NCI-H1092 (cell line): ENCODE results near the gene MAPK6.
"Not testable (repeated sequence)": the region's sequence is repeated elsewhere in the genome, so short reads cannot be mapped to it uniquely, and the experiment has no call there.

ENCODE experiments used
- DNase-seq: peaks from one replicate; lab custom pipeline; 2025; lab: John Stamatoyannopoulos, UW

The MAPK6 gene

DNA sequence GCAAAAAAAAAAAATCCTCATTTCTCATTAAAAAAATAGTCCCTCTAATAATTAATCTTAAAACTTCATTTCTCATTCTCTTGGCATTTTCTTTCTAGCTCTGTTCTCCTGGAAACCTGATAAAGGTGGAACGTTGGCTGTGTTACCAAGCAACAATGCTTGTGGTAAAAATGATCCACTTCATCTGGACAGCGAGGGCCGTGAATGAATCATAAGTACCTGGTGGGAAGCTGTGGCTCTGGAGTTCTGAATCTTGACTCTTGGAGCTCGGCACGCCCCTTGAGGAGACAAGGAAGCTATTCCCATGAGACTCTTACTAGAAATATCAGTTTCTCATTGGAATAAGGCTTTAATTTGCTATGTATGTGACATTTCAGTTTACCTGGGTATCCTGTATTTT lies 61.0 kb downstream of the MAPK6 start:
- no peak for DNase-seq

DNA sequence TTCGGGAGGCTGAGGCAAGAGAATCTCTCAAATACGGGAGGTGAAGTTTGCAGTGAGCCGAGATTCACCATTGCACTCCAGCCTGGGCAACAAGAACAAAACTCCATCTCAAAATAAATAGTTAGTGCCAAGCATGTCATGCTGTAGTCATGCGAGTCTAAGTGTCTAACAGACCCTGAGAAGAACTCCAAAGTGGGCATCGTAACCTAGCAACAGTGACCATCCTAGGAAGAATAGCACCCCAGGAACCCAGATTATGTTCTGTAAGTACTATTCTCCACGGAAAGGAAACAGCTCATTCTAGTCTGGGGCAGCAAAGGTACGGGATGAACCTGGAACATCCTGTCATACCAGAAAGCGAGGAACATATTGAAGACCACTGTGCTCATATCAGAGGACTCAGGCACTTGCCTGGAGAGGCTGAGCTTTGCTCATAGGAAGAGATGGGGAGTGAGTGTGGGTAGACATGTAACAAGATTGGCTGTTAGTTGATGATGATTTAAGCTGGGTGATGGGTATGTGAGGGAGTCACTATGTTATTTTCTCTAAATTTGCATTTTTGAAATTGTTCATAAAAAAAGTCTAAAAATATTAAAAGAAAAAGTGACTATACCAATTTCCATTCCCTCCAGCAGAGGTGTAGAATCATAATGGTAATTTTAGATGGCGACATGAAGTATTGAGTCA lies 61.8 kb downstream of the MAPK6 start:
- no peak for DNase-seq

DNA sequence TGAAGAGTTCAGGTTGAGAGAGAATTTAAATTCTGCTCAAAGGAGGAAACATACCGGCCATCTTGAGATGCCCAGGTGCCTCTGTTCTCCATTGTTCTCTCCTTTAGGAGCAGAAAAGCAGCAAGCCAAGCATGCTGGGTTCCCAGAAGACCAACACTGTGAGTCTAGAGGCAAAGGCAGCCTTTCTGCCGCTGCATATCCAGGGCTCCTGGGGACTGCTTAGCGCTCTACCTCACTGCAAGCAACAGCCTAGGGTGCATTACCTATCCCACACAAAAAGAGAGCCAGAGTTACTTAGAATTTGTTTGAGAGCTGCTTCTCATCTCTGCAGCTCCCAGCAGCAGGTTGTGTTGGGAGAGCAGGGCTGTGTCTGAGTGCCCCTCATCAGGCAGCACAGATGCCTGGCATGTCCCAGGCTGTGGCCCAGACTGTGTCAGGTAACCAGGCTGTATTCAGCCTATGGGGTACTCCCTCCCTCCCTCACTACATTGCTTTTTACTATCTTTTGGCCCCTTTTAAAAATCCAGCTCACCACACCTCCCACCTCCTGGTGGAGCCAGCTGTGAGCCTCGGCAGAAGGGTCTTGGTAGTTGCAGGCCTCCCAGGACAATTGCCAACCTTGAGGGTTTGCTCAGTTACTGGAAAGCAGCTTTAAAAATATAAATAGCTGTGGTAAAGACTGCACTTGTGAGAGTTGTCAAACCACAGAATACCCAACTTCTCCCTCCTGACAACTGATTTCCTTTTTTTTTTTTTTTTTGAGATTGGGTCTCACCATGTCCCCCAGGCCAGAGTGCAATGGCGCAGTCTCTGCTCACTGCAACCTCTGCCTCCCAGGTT lies 63.4 kb downstream of the MAPK6 start:
- no peak for DNase-seq

DNA sequence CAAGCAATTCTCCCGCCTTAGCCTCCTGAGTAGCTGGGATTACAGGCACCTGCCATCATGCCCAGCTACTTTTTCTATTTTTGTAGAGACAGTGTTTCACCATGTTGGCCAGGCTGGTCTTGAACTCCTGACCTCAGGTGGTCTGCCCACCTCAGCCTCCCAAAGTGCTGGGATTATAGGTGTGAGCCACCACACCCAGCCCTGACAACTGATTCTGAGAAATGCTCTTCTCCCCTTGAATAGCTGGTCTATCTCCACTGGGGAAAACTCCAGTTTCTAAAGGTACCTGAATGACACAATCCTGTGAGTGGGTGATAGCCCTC lies 64.0 kb downstream of the MAPK6 start:
- not testable (repeated sequence) for DNase-seq

DNA sequence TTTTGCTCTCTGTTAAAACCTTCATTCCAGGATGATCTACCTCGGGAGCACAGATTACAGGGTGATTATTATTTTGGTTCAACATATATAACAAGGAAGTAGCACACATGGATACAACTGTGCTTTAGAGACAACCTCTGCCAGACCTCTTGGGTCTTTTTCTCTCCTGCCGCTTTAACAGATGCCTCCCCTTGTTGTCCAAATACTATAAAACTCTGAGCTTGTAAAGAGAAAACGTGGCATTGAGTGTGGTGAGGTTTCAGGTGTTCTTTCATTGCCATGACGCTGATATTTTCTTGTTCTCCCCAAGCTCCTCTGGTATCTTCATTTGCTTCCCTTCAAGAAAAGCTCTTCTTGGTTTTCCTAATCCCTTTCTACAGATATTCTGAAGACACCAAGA lies 64.6 kb downstream of the MAPK6 start:
- DNase-seq: no peak

DNA sequence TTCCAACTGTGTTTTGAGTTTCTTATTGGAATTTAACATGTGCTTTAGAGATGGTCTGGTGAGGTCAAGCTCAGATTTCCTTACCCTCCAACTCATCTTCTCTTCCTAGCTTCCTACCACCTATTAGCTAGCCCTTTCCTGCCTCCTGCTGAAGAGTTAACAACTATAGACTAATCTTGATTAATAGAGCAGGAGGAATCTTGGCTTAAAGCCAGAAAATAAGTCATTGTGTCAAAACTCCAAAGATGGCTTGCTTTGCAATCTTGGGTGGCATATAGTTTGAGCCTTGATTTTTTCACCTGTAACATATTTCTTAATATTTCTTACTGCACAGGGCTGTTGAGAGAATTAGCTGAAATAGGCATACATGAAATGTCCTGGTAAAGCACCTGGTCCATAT lies 66.3 kb downstream of the MAPK6 start:
- DNase-seq: no peak

DNA sequence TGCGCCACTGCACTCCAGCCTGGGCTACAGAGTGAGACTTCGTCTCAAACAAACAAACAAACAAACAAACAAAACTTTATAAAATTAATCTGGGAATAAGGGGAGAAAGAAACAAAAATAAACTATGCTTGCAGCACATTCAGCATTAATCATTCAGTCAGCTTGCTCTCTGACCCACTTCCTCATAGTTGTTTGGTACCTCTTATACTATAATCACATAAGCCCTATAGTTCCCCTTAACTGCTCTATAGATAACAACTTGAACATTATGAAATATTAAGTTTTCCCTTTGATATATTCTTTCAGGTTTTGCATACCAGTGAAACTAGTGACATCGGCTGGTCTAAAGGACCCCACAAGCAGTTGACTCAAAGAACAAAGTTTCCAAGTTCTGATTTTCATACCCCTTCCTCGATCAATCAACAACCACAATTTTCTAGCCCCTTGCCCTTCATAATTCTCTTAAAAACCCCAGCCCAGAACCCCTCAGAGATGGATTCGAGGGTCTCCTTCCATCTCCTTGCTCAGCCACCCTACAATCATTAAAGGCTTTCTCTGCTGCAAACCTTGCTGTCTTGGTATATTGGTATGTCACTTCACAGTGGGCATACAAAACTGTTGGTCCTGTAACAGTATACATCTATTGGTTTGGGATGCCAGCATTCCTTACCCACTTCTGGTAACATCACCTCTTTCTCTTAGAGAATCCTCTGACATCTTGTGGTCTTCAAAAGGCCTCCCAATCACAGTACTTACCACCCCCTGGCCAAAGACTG lies 67.2 kb downstream of the MAPK6 start:
- no peak for DNase-seq

DNA sequence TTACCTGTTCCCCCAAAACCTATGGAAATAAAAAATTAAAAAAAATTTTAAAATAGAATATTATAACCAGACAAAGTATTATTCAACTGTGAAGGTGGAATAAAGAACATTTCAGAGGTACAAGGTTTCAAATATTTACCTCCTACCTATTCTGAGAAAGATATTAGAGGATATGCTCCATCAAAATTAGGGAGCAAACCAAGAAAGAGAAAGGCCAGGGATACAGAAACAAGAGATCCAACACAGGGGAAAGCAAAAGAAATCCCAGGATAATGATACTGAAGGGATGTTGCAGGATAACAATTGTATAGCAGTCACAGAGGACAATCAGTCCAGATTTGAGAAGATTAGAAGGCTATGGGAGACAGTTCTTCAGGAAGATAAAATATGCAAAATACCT lies 71.2 kb downstream of the MAPK6 start:
- DNase-seq: no peak

DNA sequence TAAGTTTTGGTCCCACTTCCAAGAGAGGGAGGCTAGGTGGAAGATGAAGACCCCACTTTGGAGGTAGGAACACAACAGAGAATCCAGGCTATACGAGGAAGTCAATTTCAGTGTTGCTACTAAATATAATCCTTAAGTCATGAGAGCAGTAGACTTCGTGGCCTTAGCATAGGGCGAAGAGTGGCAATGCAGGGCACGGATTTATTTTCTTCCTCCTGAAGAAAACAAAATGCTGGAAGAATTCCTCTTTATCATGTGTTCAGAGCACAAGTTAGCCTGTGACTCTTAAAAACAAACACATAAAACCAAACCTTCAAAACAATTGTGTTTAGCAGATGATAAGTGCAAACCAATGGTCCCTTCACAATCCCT lies 74.1 kb downstream of the MAPK6 start:
- no peak for DNase-seq

DNA sequence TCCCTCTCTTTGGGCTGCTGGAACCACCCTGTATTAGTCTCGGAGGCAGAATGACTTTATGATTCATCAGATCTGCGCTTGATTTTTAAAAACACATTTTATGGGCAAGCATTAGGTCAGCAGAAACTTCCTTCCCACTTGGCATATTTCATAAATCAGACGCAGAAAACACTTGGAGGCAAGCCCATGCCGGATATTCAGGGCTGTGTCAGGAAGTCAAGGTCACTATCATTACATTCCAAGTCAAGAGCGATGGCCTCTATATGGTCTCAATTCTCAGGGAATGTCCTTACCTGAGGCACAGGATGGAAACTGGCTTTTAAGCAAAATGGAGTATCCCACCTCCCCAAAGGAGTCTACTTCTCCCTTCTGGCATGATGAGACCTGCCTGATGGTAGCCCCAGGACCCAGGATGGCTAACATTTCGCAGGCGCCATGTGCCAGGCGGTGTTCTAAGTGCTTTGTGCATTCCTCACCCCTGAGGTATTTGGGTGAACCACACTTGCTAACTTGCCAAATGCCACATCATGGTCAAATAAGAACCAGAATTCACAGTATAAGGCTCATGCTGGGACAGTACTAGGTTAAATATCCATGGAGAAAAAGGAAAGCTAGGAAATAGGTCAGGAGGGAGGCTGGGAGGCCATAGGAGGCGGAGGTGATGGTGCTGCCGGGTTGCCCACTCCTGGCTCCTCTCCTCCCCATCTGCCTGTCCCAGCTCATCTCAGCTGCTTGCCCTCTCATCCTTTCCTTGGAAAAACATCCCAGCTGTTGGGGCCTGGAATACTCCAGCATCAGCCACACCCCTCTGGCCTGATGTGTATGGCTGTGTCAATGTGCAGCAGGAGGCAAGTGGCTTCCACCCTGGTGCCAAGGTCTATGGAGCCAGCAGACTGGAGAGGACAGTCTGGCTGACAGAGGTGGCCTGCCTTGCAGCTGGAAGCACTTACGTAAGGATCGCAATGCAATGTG lies 74.8 kb downstream of the MAPK6 start:
- no peak for DNase-seq

DNA sequence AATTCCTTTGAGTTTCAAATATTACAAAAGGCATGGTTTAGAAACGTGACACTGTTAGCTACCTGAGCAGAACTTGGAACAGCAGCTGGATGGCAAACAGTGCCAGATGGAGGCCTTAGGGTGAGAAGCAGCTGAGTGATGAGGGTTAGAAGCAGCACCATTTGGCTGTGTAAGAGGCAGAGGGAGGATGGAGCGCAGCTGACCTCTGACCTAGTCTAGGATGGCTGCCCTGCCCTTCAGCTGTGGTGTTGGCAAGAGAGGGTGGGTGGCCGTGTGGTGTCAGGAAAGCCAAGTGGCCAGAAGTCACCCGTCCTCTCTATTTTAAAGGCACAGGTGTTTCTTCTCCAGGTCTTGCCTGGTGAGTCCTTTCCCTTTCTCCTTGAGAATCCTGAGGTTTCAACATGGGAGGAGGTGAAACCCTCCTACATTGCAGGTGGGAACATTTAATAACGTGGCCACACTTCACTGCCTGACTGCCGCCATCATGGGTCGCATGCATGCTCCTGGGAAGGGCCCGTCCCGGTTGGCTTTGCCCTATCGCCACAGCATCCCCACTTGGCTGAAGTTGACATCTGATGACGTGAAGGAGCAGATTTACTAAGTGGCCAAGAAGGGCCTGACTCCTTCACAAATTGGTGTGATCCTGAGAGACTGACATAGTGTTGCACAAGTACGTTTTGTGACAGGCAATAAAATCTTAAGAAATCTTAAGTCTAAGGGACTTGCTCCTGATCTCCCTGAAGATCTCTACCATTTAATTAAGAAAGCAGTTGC lies 76.0 kb downstream of the MAPK6 start:
- no peak for DNase-seq

DNA sequence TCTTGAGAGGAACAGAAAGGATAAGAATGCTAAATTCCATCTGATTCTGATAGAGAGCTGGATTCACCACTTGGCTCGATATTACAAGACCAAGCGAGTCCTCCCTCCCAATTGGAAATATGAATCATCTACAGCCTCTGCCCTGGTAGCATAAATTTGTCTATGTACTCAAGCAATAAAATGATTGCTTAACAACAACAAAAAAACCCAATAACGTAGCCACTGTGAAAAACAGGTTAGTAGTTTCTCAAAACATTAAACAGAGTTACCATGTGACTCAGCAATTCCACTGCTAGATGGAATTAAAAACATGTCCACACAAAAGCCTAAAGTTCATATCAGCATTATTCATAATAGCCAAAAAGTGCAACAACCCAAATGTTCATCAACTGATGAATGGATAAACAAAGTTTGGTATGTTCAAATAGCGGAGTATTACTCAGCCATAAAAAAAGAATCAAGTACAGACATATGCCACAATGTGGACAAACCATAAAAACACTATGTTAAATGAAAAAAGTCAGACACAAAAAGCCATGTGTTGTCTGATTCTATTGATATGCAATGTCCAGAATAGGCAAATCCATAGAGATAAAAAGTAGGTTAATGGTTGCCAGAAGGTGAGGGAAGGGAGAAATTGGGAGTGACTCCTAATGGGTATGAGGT lies 76.7 kb downstream of the MAPK6 start:
- DNase-seq: no peak

DNA sequence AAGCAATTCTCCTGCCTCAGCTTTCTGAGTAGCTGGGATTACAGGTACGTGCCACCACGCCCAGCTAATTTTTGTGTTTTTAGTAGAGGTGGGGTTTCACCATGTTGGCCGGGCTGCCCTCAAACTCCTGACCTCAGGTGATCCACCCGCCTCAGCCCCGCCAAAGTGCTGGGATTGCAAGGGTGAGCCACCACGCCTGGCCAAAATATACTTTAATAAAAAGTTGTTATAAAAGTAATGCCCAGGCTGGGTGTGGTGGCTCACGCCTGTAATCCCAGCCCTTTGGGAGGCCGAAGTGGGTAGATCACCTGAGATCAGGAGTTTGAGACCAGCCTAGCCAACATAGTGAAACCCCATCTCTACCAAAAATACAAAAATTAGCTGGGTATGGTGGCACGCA lies 77.5 kb downstream of the MAPK6 start:
- not testable (repeated sequence) for DNase-seq

DNA sequence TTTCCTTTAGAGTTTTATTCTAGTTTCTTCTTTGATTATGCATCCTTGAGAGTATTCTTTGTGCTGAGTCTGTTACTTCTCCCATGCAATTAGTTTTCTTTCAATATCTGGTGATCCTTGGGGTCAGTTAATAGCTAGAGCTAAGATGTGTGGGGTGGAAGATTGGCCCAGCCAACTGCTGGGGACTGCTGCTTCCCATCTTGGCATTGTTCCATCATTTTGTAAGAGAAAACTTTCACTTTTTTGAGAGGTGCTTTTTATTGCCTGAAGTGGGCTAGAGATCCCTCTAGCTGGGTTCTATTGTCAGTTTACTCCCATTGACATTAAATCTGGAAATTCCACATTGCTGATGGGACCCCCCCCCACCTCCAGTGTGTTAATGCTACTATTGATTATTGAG lies 78.2 kb downstream of the MAPK6 start:
- DNase-seq: no peak

DNA sequence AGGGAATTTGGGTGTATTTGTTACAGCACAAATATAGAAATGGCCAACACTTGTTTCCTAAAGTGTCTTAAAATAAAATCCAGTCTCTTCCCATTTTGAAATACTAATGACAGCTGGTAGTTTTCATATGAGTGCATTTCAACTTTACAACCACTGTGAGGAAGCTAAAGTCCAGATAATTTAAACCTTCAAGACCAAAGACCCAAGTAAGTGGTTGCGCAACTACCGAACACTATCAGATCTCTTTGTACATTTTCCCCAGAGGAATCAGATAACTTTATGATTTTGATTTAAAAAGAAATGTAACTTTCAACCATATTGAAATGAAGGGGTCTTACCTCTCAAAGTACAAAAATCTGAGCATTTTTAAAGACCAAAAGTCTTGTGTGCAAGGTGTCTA lies 79.3 kb downstream of the MAPK6 start:
- no peak for DNase-seq

DNA sequence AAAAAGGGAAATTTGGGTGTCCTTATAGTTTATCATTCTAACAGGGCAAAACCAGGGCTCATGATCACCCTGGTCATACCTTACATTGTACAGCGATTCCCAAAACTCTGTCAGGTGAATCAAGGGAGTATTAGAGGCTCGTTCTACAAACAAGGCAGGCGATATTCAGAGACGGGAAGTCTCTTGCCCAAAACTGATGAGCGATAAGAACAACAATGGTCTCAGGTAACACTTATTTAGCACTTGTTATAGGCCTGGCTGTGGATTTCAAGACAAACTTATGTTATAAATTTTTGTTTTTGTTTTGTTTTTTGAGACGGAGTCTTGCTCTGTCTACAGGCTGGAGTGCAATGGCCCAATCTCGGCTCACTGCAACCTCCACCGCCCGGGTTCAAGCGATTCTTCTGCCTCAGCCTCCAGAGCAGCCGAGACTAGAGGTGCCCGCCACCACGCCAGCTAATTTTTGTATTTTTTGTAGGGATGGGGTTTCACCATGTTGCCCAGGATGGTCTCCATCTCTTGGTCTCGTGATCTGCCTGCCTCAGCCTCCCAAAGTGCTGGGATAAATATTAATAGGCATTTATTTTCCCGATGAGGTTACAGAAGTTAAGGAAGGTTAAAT lies 80.7 kb downstream of the MAPK6 start:
- DNase-seq: no peak

DNA sequence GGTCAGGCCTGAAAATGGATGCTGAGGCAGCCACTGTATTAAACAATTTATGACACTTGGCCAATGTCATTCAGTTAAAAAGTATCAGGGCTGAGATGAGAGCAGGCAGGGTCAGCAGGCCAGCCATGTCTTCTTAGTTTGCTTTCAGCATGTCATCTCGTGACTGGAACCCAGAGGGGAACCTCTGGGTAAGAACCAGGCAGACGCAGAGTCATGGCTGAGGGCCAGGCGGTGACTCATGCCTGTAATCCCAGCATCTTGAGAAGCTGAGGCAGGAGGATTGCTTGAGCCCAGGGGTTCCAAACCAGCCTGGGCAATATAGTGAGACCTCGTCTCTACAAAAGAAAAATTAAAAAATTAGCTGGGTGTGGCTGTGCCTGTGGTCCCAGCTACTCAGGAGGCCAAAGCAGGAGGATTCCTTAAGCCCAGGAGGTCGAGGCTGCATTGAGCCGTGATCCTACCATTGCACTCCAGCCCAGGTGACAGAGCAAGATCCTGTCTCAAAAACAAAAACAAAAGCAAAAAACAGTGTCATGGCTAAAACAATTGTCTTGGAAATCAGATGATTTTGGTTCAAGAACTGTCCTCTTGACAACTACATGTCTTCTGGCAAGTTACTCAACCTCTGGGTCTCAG lies 81.9 kb downstream of the MAPK6 start:
- no peak for DNase-seq

DNA sequence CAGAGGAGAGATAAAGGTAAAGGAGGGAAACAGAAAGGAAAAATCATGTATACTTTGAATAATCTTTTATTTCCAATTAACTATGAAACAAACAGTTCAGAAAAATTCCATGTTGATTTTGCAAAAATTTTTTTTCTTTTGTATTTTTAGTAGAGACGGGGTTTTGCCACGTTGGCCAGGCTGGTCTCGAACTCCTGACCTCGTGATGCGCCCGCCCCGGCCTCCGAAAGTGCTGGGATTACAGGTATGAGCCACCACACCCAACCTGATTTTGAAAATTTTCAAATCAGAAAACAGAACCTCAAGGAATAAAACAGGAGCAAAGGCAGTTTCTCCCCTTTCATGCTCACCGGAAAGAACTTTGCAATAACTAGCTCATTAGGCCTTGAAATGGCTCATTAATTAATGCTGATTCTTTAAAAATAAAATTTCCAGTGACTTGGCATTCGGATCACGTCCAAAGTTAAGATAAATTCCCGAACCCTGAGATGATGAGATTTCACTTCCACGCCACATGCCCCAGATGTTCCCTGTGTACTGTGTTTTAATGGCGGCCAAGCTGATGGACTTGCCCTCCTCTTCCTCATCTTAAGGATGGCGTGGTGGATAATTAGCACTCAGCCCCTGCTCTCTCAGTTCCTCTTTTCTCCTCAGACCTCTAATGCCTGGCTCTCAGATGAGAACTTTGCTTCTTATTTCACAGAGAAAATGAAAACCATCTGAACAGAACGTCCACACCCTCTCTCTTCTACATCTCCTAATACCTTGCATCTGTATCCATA lies 82.7 kb downstream of the MAPK6 start:
- no peak for DNase-seq

DNA sequence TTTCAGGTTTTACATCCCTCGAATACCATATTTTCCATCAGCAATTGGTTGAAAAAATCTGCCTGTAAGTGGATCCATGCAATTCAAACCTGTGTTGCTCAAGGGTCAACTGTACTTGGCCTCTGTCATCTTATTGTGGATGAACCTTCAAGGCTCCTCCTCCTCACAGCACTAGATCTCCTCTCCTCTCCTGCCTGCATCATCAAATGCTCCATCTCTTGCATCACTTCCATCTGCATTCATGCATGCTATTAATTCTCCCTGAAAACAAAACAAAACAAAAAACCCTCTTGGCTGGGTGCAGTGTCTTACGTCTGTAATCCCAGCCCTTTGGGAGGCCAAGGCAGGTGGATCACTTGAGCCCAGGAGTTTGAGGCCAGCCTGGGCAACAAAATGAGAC lies 83.4 kb downstream of the MAPK6 start:
- no peak for DNase-seq
